ENCODE results near the gene CEPT1. TPM values are rescaled to one million over a fixed set of nuclear protein-coding genes. Genes with fewer than 3 reads are reported as not detected.
A peak's percentile ranks its signal among the peaks of the same experiment; 100 is the strongest.

CEPT1 gene
- total and polyA plus RNA-seq, 2 donors, result 20.4 to 87.7 TPM

DNA sequence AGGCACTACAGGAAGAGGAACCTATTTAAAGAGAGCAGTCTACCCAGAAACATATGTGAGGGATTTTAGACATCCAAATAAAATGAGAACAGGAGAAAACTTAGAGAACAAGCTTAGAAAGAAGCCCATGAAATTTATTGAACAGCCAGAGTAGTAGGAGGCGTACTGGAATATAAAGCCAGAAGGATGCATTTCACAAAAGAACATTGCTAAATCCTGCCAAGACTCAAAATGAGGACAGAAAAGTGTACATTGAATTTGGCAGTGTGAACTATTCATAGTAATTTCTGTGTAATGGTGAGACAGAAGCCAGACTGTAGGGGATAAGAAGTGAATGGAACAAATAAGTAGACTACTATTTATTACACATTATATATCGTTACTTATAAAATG lies 22.5 kb downstream of the CEPT1 start:
- Histone ChIP-seq H3K27ac (ENCODE audit: low read depth) (no peak overlapping the region), H3K4me3 (ENCODE audit: low read depth, low read length) (no peak overlapping the region), H3K36me3 (ENCODE audit: insufficient read depth) (no peaks in the 10 kb centered on the region), H3K4me1 (ENCODE audit: insufficient read depth) (no peaks in the 10 kb centered on the region)
- WGBS, result 89% methylated on average over 2 of the region's 2 CpGs
- no peak for DNase-seq (ENCODE audit: extremely low spot score)

DNA sequence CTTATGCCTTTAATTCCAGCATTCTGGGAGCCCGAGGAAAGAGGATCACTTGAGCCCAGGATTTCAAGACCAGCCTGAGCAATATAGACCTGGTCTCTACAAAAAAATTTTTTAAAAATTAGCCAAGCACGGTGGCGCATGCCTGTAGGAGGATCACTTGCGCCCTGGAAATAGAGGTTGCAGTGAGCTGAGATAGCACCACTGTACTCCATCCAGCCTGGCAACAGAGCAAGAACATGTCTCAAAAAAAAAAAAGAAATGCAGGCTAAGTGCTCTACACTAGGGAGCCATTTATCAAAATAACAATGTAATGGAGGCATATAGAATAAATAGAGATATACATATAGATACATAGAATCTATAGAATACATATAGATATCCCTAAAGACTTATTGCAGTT lies 23.3 kb downstream of the CEPT1 start:
- WGBS, result 93% methylated on average over 4 of the region's 4 CpGs
- no peaks in the 10 kb centered on the region for H3K4me1 ChIP-seq (ENCODE audit: insufficient read depth)
- no peak overlapping the region for H3K27ac ChIP-seq (ENCODE audit: low read depth)
- no peak overlapping the region for H3K4me3 ChIP-seq (ENCODE audit: low read depth, low read length)
- no peak for DNase-seq (ENCODE audit: extremely low spot score)
- no peaks in the 10 kb centered on the region for H3K36me3 ChIP-seq (ENCODE audit: insufficient read depth)

DNA sequence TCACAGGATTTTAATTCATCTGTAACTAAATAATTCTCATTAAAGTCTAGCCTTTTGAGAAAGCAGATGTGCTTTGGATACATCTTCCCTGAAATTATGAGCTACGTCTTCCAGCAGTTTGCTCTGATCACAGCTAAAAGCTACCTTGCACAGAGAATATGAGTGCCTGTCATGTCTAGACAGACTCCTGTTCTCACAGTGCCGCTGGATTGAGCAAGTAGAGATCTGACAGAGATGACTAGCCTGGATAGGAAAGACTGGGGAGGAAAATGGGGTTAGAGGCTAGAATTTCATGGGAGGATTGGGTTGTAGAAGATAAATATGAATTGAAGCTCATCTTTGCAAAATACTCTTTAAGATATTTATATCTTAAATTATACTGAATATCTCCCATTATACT lies 24.1 kb downstream of the CEPT1 start:
- H3K27ac ChIP-seq (ENCODE audit: low read depth), result no peak overlapping the region
- DNase-seq (ENCODE audit: extremely low spot score), result no peak
- WGBS, result 90% methylated on average over 2 of the region's 2 CpGs
- no peaks in the 10 kb centered on the region for H3K4me1 ChIP-seq (ENCODE audit: insufficient read depth)
- H3K36me3 ChIP-seq (ENCODE audit: insufficient read depth), result no peaks in the 10 kb centered on the region
- no peak overlapping the region for H3K4me3 ChIP-seq (ENCODE audit: low read depth, low read length)

DNA sequence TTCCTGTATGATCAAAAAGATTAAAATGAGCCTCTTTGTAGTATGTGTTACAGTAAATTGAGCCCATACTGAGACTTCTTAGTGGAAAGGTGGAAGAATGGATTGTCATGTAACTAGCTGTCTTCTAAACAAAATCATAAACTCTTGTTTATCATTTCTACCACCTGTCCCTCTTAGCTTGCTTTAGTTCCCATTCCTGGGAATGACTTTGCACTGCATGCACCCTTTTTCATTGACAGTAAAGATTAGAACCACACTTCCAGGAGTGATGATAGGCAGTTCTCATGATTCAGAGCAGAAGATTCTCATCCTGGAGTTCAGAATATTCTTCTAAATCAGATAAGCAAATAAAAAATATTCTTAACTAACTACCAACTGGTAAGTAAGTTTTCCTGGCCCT lies 32.4 kb downstream of the CEPT1 start:
- no peak for DNase-seq (ENCODE audit: extremely low spot score)
- Histone ChIP-seq H3K4me3 (ENCODE audit: low read depth, low read length) (no peak overlapping the region), H3K36me3 (ENCODE audit: insufficient read depth) (peaks cover 2% of the 10 kb centered on the region), H3K27ac (ENCODE audit: low read depth) (no peak overlapping the region), H3K4me1 (ENCODE audit: insufficient read depth) (no peaks in the 10 kb centered on the region)

- DNase-seq (ENCODE audit: extremely low spot score), result no peak
- no peaks in the 10 kb centered on the region for H3K4me1 ChIP-seq (ENCODE audit: insufficient read depth)
- H3K27ac ChIP-seq (ENCODE audit: low read depth), result no peak overlapping the region
- peaks cover 2% of the 10 kb centered on the region for H3K36me3 ChIP-seq (ENCODE audit: insufficient read depth)
- H3K4me3 ChIP-seq (ENCODE audit: low read depth, low read length), result no peak overlapping the region
These were observed 34.0 kb downstream of the CEPT1 start for GRCh38 chr1:111174070-111174469.

DNA sequence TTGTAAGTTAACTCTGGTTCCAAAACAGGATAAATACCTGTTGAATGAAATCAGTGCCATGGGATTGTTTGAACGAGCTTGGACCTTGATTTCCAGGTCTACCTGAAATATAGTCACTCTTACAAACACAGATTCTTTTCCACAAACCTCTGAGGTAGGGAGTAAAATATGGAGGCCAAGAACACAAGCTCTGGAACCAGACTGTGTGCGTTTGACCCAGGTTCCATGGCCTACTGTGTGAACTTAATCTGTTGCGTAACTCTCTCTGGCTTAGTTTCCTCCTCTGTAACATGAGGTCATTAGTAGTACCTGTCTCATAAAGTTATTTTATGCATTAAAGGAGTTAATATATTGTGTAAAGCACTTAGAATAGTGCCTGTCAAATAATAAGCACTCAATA lies 35.3 kb downstream of the CEPT1 start:
- WGBS, result 89% methylated on average over 3 of the region's 3 CpGs
- no peaks in the 10 kb centered on the region for H3K4me1 ChIP-seq (ENCODE audit: insufficient read depth)
- no peak for DNase-seq (ENCODE audit: extremely low spot score)
- H3K36me3 ChIP-seq (ENCODE audit: insufficient read depth), result peaks cover 2% of the 10 kb centered on the region
- H3K27ac ChIP-seq (ENCODE audit: low read depth), result no peak overlapping the region
- no peak overlapping the region for H3K4me3 ChIP-seq (ENCODE audit: low read depth, low read length)

- Histone ChIP-seq H3K4me3 (ENCODE audit: low read depth, low read length) (no peak overlapping the region), H3K36me3 (ENCODE audit: insufficient read depth) (peaks cover 2% of the 10 kb centered on the region), H3K4me1 (ENCODE audit: insufficient read depth) (no peaks in the 10 kb centered on the region), H3K27ac (ENCODE audit: low read depth) (no peak overlapping the region)
- WGBS, result 73% methylated on average over 1 of the region's 1 CpG
- DNase-seq (ENCODE audit: extremely low spot score), result no peak
These were observed 36.7 kb downstream of the CEPT1 start for GRCh38 chr1:111176678-111177077.

GRCh38 chr1:111179968-111180533 lies 40.0 kb downstream of the CEPT1 start:
- DNase-seq (ENCODE audit: extremely low spot score), result no peak
- H3K27ac ChIP-seq (ENCODE audit: low read depth), result no peak overlapping the region
- no peaks in the 10 kb centered on the region for H3K4me1 ChIP-seq (ENCODE audit: insufficient read depth)
- peaks cover 3% of the 10 kb centered on the region for H3K36me3 ChIP-seq (ENCODE audit: insufficient read depth)
- no peak overlapping the region for H3K4me3 ChIP-seq (ENCODE audit: low read depth, low read length)

DNA sequence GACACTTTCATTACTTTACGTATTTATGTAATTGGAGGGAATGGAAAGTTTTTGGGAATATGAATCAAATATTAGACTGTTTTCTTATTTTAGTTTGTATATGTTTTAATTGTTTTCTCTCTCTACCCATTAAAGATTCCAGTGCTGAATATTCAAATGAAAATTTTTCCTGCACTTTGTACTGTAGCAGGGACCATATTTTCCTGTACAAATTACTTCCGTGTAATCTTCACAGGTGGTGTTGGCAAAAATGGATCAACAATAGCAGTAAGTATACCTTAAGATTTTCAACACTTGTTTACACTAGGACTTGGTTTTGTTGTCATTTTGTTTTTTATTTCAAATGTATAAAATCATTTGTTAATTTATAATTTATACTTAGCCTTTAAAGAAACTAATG lies 42.0 kb downstream of the CEPT1 start:
- Histone ChIP-seq H3K36me3 (ENCODE audit: insufficient read depth) (peaks cover 12% of the 10 kb centered on the region), H3K27ac (ENCODE audit: low read depth) (no peak overlapping the region), H3K4me3 (ENCODE audit: low read depth, low read length) (no peak overlapping the region), H3K4me1 (ENCODE audit: insufficient read depth) (no peaks in the 10 kb centered on the region)
- DNase-seq (ENCODE audit: extremely low spot score), result no peak
- WGBS, result 95% methylated on average over 2 of the region's 2 CpGs

- DNase-seq (ENCODE audit: extremely low spot score), result no peak
- WGBS, result 91% methylated on average over 6 of the region's 6 CpGs
- Histone ChIP-seq H3K36me3 (ENCODE audit: insufficient read depth) (peaks cover 12% of the 10 kb centered on the region), H3K4me3 (ENCODE audit: low read depth, low read length) (no peak overlapping the region), H3K4me1 (ENCODE audit: insufficient read depth) (no peaks in the 10 kb centered on the region), H3K27ac (ENCODE audit: low read depth) (no peak overlapping the region)
These were observed 43.5 kb downstream of the CEPT1 start for GRCh38 chr1:111183308-111184069.

- no peak for DNase-seq (ENCODE audit: extremely low spot score)
- Histone ChIP-seq H3K36me3 (ENCODE audit: insufficient read depth) (peaks cover 12% of the 10 kb centered on the region), H3K27ac (ENCODE audit: low read depth) (no peak overlapping the region), H3K4me1 (ENCODE audit: insufficient read depth) (no peaks in the 10 kb centered on the region), H3K4me3 (ENCODE audit: low read depth, low read length) (no peak overlapping the region)
These were observed 44.6 kb downstream of the CEPT1 start for GRCh38 chr1:111184663-111185062.

- DNase-seq (ENCODE audit: extremely low spot score), result no peak
- Histone ChIP-seq H3K36me3 (ENCODE audit: insufficient read depth) (peaks cover 7% of the 10 kb centered on the region), H3K27ac (ENCODE audit: low read depth) (no peak overlapping the region), H3K4me1 (ENCODE audit: insufficient read depth) (peaks cover 3% of the 10 kb centered on the region), H3K4me3 (ENCODE audit: low read depth, low read length) (no peak overlapping the region)
- 62% methylated on average over 2 of the region's 2 CpGs for WGBS
These were observed 51.0 kb downstream of the CEPT1 start for GRCh38 chr1:111190931-111191451.

DNA sequence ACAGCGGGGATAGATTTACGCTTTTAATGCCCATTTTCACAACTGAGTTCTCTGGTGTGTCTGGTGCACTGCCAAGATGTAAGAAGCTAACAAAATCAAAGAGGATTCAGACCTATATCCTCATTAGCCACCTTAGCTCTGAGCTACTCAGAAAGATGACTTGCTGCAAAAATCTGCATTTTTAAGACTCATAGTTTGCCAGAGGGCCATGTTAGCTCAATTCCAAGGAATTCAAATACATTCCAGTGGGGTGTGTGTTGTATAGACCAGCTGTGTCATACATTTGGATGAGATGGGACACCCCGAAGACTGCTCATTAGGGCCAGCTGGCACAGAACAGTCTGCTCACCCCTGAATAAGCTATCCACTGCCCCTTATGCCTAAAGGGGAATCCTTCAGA lies 51.5 kb downstream of the CEPT1 start:
- peak overlapping the region; percentile 59 for H3K27ac ChIP-seq (ENCODE audit: low read depth)
- H3K4me1 ChIP-seq (ENCODE audit: insufficient read depth), result peaks cover 3% of the 10 kb centered on the region
- no peak for DNase-seq (ENCODE audit: extremely low spot score)
- peaks cover 4% of the 10 kb centered on the region for H3K36me3 ChIP-seq (ENCODE audit: insufficient read depth)
- no peak overlapping the region for H3K4me3 ChIP-seq (ENCODE audit: low read depth, low read length)
- 63% methylated on average over 3 of the region's 3 CpGs for WGBS

GRCh38 chr1:111192074-111192473 lies 52.1 kb downstream of the CEPT1 start:
- 95% methylated on average over 5 of the region's 5 CpGs for WGBS
- no peak for DNase-seq (ENCODE audit: extremely low spot score)

More at GRCh38 chr1:111192074-111192473, 52.1 kb downstream of the CEPT1 start:
- Histone ChIP-seq H3K4me3 (ENCODE audit: low read depth, low read length) (no peak overlapping the region), H3K4me1 (ENCODE audit: insufficient read depth) (peaks cover 3% of the 10 kb centered on the region), H3K27ac (ENCODE audit: low read depth) (peak overlapping the region; percentile 59), H3K36me3 (ENCODE audit: insufficient read depth) (no peaks in the 10 kb centered on the region)

Data from urinary bladder (tissue), 4 donors.